Measurements from ENCODE around the gene CTAGE1. TPM values are rescaled to one million over a fixed set of nuclear protein-coding genes. Genes with fewer than 3 reads are reported as not detected.
"Not testable (repeated sequence)": the region's sequence is repeated elsewhere in the genome, so short reads cannot be mapped to it uniquely, and the experiment has no call there.

CTAGE1 gene
- total RNA-seq, 2 experiments from 2014 or later, result not detected

GRCh38 chr18:22450766-22451165 is 33.1 kb upstream of the CTAGE1 start:
- CTCF ChIA-PET; POLR2A ChIA-PET; H3K4me3 Mint-ChIP-seq; H3K36me3 Mint-ChIP-seq (ENCODE audit: low read depth); H3K27me3 Mint-ChIP-seq; H3K4me1 Mint-ChIP-seq; H3K27ac Mint-ChIP-seq; DNase-seq: not testable (repeated sequence)
- peaks cover 19% of the 10 kb centered on the region for H3K9me3 Mint-ChIP-seq

DNA sequence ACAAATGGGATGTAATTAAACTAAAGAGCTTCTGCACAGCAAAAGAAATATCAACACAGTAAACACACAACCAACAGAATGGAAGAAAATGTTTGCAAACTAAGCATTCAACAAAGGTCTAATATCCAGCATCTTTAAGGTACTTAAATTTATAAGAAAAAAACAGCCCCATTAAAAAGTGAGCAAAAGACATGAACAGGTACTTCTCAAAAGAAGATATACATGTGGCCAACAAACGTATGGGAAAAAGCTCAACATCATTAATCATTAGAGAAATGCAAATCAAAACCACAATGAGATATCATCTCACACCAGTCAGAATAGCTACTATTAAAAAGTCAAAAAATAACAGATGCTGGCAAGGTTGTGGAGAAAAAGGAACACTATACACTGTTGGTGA is 32.6 kb upstream of the CTAGE1 start:
- POLR2A ChIA-PET; CTCF ChIA-PET; H3K4me3 Mint-ChIP-seq; H3K27ac Mint-ChIP-seq; H3K27me3 Mint-ChIP-seq; H3K36me3 Mint-ChIP-seq (ENCODE audit: low read depth); H3K4me1 Mint-ChIP-seq; DNase-seq: not testable (repeated sequence)
- H3K9me3 Mint-ChIP-seq, result peaks cover 19% of the 10 kb centered on the region

DNA sequence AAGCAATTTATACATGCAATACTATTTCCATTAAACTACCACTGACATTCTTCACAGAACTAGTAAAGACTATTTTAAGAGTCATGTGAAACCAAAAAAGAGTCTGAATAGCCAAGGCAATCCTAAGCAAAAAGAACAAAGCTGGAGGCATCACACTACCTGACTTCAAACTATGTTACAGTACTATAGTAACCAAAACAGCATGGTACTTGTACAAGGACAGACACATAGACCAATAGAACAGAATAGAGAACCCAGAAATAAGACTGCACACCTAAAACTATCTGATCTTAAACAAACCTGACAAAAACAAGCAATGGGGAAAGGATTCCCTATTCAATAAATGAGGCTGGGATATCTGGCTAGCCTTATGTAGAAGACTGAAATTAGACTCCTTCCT is 32.0 kb upstream of the CTAGE1 start:
- CTCF ChIA-PET; H3K36me3 Mint-ChIP-seq (ENCODE audit: low read depth); H3K27ac Mint-ChIP-seq; H3K4me3 Mint-ChIP-seq; POLR2A ChIA-PET; DNase-seq; H3K27me3 Mint-ChIP-seq; H3K4me1 Mint-ChIP-seq: not testable (repeated sequence)
- H3K9me3 Mint-ChIP-seq, result peaks cover 19% of the 10 kb centered on the region

GRCh38 chr18:22448238-22448637 is 30.5 kb upstream of the CTAGE1 start:
- Mint-ChIP-seq H3K9me3 (peaks cover 19% of the 10 kb centered on the region), H3K27me3 (no peaks in the 10 kb centered on the region), H3K4me3 (no peak overlapping the region), H3K4me1 (no peaks in the 10 kb centered on the region), H3K27ac (no peak overlapping the region), H3K36me3 (ENCODE audit: low read depth) (no peaks in the 10 kb centered on the region)
- POLR2A ChIA-PET, result no interaction called here
- DNase-seq, result no peak
- CTCF ChIA-PET, result no interaction called here

- Mint-ChIP-seq H3K27ac (no peak overlapping the region), H3K27me3 (no peaks in the 10 kb centered on the region), H3K9me3 (peaks cover 19% of the 10 kb centered on the region), H3K4me1 (no peaks in the 10 kb centered on the region), H3K36me3 (ENCODE audit: low read depth) (no peaks in the 10 kb centered on the region), H3K4me3 (no peak overlapping the region)
- DNase-seq, result no peak
- ChIA-PET CTCF (no interaction called here), POLR2A (no interaction called here)
Measured at GRCh38 chr18:22447792-22448191, 30.1 kb upstream of the CTAGE1 start.

DNA sequence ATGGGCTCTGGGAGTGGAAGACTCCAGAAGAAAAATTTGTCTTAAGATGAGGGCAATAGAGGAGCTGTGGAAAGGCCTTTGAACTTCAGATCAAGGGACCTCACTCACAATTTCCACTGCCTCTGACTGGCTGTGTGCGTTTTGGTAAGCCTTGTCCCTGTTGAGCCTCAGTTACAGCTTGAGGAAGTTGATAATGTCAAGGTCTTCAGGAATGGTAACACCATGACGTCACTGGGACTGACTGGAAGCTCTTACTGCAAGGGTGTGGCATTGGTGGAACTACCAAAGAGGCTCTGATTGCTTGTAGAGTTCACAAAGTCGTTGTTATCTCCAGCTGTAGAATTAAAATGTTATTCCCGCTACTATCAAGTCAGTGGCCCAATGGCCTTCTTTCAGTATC is 29.2 kb upstream of the CTAGE1 start:
- Mint-ChIP-seq H3K4me1 (no peaks in the 10 kb centered on the region), H3K27me3 (no peaks in the 10 kb centered on the region), H3K27ac (no peak overlapping the region), H3K36me3 (ENCODE audit: low read depth) (no peaks in the 10 kb centered on the region), H3K4me3 (no peak overlapping the region), H3K9me3 (peaks cover 19% of the 10 kb centered on the region)
- POLR2A ChIA-PET, result no interaction called here
- no peak for DNase-seq
- CTCF ChIA-PET, result no interaction called here

DNA sequence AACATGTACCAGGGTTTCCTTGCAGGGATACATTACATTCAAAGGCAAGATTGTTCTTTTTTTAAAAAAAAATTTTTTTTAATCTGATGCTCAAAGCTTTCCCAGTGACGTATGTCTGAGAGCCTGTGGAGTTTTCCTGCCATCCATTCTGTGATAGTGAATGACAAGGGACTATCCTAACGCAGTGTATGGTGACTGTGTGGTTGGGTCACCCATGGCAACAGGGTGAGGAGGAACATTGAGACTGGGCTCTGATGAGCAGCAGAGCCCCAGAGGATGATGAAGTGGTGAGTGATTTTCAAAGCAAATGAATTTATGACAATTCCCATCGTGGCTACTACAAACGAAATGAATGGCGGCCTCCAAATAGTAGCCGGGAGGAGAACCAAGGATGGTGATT is 28.6 kb upstream of the CTAGE1 start:
- ChIA-PET CTCF (no interaction called here), POLR2A (no interaction called here)
- Mint-ChIP-seq H3K4me1 (no peaks in the 10 kb centered on the region), H3K9me3 (peaks cover 19% of the 10 kb centered on the region), H3K4me3 (no peak overlapping the region), H3K27me3 (no peaks in the 10 kb centered on the region), H3K36me3 (ENCODE audit: low read depth) (no peaks in the 10 kb centered on the region), H3K27ac (no peak overlapping the region)
- no peak for DNase-seq

DNA sequence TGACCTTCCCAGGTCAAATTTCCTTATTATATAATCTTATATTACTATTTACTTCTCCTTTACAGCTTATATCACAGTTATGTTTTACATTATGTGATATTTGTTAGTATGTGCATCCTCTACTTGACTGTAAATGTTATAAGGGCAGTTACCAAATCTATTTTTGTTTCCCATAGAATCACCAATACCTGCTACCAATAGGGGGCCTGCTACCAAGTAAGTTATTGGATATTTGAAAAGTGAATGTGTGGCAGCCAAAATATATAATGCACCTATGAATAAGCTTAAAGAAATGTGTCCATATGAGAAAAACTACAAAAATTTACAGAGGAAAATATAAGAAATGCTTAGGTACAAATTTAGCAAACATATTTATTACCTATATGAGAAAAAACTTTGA is 23.9 kb upstream of the CTAGE1 start:
- POLR2A ChIA-PET, result no interaction called here
- Mint-ChIP-seq H3K27ac (no peak overlapping the region), H3K36me3 (ENCODE audit: low read depth) (no peaks in the 10 kb centered on the region), H3K27me3 (no peaks in the 10 kb centered on the region), H3K4me1 (no peaks in the 10 kb centered on the region), H3K9me3 (no peaks in the 10 kb centered on the region), H3K4me3 (no peak overlapping the region)
- CTCF ChIA-PET, result no interaction called here
- DNase-seq, result no peak

DNA sequence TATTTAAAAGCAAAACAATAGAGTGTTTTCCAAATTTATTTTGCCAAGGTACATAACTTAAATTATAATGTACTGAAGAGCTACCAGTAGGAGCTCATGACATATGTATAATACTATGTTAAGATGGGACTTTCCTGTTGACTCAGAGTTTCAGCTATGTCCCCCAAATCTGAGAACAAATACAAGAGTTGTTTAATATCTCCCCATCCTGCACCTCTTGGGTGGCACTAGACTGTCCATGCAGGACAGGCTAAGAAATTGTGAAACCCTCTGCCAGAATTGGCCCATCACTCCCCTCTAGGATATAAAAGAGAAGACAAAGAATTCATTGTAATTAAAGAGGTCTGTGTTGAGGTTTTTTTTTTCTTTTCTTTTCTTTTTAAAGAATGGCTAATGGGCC is 21.7 kb upstream of the CTAGE1 start:
- no peak for DNase-seq
- Mint-ChIP-seq H3K4me1 (no peaks in the 10 kb centered on the region), H3K4me3 (no peak overlapping the region), H3K36me3 (ENCODE audit: low read depth) (no peaks in the 10 kb centered on the region), H3K9me3 (no peaks in the 10 kb centered on the region), H3K27me3 (no peaks in the 10 kb centered on the region), H3K27ac (no peak overlapping the region)
- POLR2A ChIA-PET, result no interaction called here
- CTCF ChIA-PET, result interaction anchor here (0.8 kb wide), 1 partner anchor 15 kb away, joined by 3 read pairs; no protein-coding TSS in a partner anchor

GRCh38 chr18:22436136-22436535 is 18.4 kb upstream of the CTAGE1 start:
- Mint-ChIP-seq H3K9me3 (no peaks in the 10 kb centered on the region), H3K27ac (no peak overlapping the region), H3K4me3 (no peak overlapping the region), H3K4me1 (no peaks in the 10 kb centered on the region), H3K36me3 (ENCODE audit: low read depth) (no peaks in the 10 kb centered on the region), H3K27me3 (no peaks in the 10 kb centered on the region)
- DNase-seq, result no peak
- ChIA-PET POLR2A (no interaction called here), CTCF (no interaction called here)

DNA sequence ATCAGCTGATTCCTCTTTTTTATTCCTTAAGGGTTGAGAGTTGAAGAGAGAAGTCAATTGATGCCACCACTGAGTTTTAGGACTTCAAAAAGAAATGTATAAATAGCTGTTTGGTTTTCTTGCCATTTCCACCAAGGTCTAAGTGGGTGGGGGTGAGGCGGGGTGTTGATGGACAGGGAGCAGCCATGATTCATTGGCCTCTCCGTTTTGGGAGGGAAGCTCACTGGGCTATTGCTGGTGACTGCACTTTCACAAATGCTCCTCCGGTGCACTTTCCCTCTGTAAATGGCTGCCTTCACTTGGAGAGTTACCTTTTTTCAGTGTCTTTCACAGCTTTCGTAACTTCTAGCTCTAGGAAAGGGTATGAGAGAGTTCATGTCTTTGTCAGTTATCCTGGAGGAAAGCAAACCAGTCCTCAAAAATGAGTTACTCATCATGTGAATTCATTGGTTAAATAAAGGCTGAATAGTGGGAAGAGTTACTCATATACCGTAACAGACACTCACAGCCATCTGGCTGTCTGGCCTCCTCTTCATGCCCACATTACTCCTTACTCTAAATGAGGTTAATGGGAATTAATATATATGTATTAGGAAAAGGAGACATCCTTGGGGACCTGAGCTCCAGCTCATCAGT is 17.4 kb upstream of the CTAGE1 start:
- Mint-ChIP-seq H3K4me1 (no peaks in the 10 kb centered on the region), H3K27me3 (no peaks in the 10 kb centered on the region), H3K4me3 (no peak overlapping the region), H3K27ac (no peak overlapping the region), H3K9me3 (no peaks in the 10 kb centered on the region), H3K36me3 (ENCODE audit: low read depth) (no peaks in the 10 kb centered on the region)
- DNase-seq, result no peak
- CTCF ChIA-PET, result no interaction called here
- POLR2A ChIA-PET, result no interaction called here

DNA sequence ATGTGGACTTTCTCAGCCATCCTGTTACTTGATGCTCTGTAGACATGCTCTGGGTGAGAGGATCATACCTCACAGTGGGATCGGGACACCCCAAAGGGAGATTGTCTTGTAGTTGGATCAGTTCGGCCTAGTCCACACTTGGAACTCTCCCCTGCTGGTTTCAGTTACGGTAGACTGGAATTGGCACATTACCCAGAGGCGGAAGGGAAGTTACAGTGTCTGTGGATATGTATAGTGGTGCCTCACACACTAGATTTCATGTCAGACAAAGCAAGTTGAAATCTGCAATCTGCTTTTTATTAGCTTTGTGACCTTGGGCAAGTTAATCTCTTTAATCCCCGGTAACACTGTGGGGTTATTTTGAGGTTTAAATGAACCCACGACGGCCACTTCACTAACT is 16.2 kb upstream of the CTAGE1 start:
- H3K27ac Mint-ChIP-seq, result no peak overlapping the region
- POLR2A ChIA-PET, result no interaction called here
- no peaks in the 10 kb centered on the region for H3K9me3 Mint-ChIP-seq
- no peaks in the 10 kb centered on the region for H3K36me3 Mint-ChIP-seq (ENCODE audit: low read depth)
- no peaks in the 10 kb centered on the region for H3K27me3 Mint-ChIP-seq
- H3K4me3 Mint-ChIP-seq, result no peak overlapping the region
- H3K4me1 Mint-ChIP-seq, result no peaks in the 10 kb centered on the region
- CTCF ChIA-PET, result no interaction called here
- DNase-seq, result no peak

DNA sequence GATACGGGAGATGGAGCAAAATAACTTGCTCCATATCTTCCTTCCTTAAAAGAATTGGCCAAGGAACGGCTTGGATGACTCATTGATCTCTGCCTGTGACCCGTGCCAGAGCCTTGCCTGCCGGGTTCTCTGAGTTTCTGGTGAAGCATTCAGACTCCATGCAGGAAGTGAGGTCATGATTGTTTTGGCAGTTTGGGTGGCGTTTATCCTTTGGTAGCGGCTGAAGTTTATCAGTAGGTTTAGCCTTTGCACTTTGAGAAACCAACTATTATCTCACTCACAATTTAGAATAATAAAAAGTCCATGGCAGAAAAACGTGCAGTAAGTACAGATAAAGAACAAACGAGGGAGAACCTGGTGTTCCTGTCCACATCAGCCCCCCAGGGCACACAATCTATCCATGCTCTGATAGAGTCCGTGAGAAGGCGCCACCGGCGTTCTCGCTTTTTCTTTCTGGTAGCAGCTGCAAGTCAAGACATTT is 15.0 kb upstream of the CTAGE1 start:
- CTCF ChIA-PET, result interaction anchor here (0.7 kb wide), 3 partner anchors 32 to 262 kb away, joined by 3 to 4 read pairs (median 3); no protein-coding TSS in a partner anchor
- no peaks in the 10 kb centered on the region for H3K4me1 Mint-ChIP-seq

DNA sequence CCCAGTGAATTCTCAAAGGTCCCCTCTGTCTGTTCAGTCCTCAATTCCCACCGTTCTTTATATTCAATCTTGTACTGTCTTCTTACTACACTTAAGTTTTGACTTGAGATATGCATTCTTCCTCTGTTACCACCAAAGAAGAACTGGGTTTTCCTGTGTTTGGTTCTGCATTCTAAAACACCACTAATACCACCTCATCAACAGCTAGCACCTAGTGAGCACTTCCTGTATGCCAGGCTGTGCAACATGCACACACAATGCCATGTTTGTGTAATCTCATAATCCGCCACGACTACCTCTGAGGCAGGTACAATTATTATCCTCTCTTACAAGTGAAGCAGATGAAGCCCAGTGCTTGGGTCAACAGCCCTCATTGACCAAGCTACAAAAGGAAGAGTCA is 11.8 kb upstream of the CTAGE1 start:
- Mint-ChIP-seq H3K27me3 (no peaks in the 10 kb centered on the region), H3K27ac (no peak overlapping the region), H3K4me3 (no peak overlapping the region), H3K36me3 (ENCODE audit: low read depth) (no peaks in the 10 kb centered on the region), H3K9me3 (no peaks in the 10 kb centered on the region), H3K4me1 (no peaks in the 10 kb centered on the region)
- ChIA-PET CTCF (no interaction called here), POLR2A (no interaction called here)
- no peak for DNase-seq

More for the DNA sequence above, 15.0 kb upstream of the CTAGE1 start:
- POLR2A ChIA-PET, result no interaction called here
- Mint-ChIP-seq H3K27ac (no peak overlapping the region), H3K9me3 (no peaks in the 10 kb centered on the region), H3K36me3 (ENCODE audit: low read depth) (no peaks in the 10 kb centered on the region), H3K27me3 (no peaks in the 10 kb centered on the region), H3K4me3 (no peak overlapping the region)
- no peak for DNase-seq
